HG03045 (cell line): ENCODE results near the gene SUOX.
A peak's percentile ranks its signal among the peaks of the same experiment; 100 is the strongest.
"Not testable (repeated sequence)": the region's sequence is repeated elsewhere in the genome, so short reads cannot be mapped to it uniquely, and the experiment has no call there.

Experiments used
- ATAC-seq: cut with Tn5 transposase; IDR thresholded peaks from one replicate; pipeline ENCODE4 v1.9.1; 2021; ENCODE audit warnings: mild to moderate bottlenecking, moderate library complexity; ENCODE audit not compliant: unreplicated experiment

Gene SUOX

GRCh38 chr12:56017181-56017580 is 20.1 kb downstream of the SUOX start:
- ATAC-seq, result no peak

GRCh38 chr12:56018356-56018755 is 21.3 kb downstream of the SUOX start:
- ATAC-seq, result no peak

DNA sequence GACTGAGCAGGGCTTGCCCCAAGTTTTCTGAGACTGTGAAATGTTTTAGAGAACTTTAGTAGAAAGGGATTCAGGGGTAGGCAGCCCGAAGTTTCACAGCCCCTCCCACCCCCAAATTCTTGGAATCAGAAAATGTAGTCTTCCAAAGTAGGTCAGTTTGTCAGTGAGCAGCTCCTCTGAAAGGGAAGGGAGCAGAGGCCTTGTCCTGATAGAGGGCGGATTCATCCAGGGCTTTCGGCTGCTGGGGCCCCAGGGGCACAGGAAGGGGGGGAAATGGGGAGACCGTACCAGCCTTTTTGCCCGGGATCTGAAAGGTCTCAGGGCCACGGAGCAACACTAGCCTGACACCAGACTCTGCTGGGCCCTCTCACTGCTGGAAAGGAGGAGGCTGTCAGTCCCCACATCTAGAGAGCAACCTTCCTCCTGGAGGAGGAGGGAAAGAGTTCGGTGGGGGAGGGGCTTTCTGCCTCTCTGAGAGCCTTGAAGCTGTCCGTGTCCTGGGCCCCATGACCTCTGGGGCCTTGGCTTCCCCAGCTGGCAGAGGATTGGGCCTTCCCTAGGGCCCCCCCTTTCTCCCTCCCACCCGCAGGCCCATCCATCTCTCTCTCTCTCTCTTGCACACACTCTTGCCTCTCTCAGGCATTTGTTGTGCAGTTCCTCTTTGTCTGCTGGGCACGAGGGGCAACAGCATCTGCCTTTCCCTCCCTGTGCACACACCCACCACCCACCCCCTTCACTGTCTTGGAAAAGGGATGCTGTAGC is 23.5 kb downstream of the SUOX start, which contains the start of gene IKZF4:
TSS of gene IKZF4 (plus strand) at position 621 of the 762 bp plus-strand sequence. CDS start 451 bp downstream, outside the sequence.
- ATAC-seq, result no peak

GRCh38 chr12:56021889-56022497 is 24.9 kb downstream of the SUOX start:
- ATAC-seq, result no peak

- ATAC-seq, result no peak
Measured at GRCh38 chr12:56028511-56029165, 31.6 kb downstream of the SUOX start.

DNA sequence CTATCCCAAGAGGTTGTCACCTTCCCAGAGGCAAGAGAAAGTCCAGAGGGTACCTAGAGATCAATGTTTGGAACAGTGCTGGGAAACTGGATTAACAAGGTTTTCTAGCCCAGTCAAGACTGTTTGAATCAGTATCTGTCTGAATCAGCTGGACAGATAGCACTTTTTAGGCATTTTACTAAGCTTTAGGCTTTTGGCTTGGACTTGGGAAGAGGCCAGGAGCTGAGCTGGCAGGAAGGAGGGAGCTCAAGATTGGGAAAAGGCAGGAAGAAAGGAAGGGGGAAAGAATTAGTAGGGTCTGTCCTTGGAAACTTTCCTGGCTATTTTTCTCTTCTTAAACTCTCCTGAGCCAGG is 32.1 kb downstream of the SUOX start:
- no peak for ATAC-seq

DNA sequence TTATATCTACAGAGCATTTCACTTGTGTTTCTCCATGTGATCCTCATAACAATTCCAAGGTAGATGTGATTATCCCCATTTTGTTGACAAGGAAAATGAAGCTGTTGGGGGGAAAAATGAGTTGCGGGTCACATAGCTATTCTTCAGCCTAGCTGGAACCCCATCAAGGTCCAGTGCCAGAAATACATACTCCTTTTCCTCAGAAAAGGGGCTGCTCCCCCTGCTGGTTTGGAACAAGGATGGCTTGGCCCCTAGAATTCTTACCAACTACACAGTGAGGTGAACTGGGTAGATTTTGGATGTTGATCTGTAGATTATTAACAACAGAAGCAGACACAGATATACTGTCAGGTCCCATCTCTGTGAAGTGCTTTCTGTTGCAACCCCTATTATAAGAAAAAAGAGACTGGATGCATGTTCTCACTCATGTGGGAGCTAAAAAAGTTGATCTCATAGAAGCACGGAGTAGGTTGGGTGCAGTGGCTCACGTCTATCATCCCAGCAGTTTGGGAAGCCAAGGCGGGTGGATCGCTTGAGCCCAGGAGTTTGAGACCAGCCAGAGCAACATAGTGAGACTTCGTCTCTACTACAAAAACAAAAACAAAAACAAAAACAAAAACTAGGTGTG is 32.7 kb downstream of the SUOX start:
- no peak for ATAC-seq

- ATAC-seq, result no peak
Measured at GRCh38 chr12:56031987-56032386, 34.9 kb downstream of the SUOX start.

GRCh38 chr12:56034586-56035332 is 37.7 kb downstream of the SUOX start:
- ATAC-seq, result no peak

DNA sequence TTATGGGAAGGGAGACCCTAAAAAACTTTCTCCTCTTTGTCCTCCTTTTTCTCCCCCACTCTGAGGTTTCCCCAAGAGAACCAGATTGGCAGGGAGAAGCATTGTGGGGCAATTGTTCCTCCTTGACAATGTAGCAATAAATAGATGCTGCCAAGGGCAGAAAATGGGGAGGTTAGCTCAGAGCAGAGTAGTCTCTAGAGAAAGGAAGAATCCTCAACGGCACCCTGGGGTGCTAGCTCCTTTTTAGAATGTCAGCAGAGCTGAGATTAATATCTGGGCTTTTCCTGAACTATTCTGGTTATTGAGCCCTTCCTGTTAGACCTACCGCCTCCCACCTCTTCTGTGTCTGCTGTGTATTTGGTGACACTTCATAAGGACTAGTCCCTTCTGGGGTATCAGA is 40.1 kb downstream of the SUOX start:
- ATAC-seq, result no peak

- ATAC-seq, result no peak
Measured at GRCh38 chr12:56038022-56038655, 41.1 kb downstream of the SUOX start.

DNA sequence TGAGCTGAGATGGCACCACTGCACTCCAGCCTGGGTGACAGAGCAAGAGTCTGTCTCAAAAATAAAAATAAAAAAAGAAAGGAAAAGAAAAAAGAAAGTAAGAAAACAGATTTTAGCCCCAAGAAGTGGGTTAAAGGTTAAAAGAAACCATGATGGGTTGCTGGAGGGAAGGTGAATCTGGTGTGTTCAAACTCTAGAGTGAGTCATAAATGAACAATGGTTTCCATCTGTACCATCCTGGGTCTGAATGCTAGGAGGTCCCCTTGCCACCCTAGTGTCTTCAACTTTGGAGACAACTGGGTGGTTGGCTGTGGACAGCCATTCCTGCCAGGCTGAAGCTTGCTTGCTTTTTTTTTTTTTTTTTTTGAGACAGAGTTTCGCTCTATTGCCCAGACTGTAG is 43.1 kb downstream of the SUOX start:
- no peak for ATAC-seq

GRCh38 chr12:56040963-56041551 is 44.0 kb downstream of the SUOX start:
- ATAC-seq, result no peak

DNA sequence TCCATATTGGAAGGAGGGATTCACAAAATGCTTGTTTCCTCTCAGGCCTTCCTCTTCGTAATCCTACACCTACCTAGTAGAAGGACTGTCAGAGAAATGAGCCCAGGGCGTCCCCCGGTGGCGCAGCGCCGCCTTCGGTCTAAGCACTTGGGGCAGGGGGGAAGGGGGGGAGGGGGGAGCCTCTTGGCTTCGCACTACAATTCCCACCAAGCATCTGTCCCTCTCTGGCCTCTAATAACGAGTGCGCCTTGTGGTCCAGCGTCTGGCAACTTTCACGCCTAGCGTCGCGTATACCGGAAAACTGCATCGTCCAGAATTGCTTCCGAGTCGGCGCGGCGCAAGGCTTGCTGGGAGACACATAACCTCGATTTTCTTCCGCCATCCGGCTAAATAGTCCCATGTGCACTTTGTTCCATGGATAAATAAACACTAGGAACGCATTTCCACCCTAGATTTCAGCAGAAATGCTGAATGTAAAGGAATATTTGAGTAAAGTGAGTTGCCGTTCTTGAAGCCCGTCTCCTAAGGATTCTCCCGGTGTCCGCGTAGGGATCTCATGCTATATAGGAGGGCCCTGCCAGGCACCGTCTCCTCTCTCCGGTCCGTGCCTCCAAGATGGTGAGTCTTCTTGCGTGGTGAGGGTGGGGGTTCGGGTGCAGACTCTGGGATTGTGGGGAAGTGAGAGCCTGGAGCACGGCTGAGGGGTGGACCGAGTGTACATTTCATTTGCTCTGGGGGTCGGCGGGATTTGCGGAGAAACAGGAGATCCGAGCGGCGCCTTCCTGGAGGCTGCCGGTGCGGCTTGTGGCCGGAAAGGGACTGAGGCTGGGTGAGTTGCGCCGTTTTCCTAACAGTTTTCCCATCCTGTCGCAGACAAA is 44.7 kb downstream of the SUOX start, which contains the start of gene RPS26:
TSS of gene RPS26 (plus strand) at position 367 of the 878 bp plus-strand sequence. CDS start at position 616, 249 bp downstream.
- peak; percentile 95 for ATAC-seq

- ATAC-seq, result not testable (repeated sequence)
Measured at GRCh38 chr12:56042430-56042813, 45.3 kb downstream of the SUOX start.

GRCh38 chr12:56042843-56043242 is 45.8 kb downstream of the SUOX start:
- no peak for ATAC-seq

DNA sequence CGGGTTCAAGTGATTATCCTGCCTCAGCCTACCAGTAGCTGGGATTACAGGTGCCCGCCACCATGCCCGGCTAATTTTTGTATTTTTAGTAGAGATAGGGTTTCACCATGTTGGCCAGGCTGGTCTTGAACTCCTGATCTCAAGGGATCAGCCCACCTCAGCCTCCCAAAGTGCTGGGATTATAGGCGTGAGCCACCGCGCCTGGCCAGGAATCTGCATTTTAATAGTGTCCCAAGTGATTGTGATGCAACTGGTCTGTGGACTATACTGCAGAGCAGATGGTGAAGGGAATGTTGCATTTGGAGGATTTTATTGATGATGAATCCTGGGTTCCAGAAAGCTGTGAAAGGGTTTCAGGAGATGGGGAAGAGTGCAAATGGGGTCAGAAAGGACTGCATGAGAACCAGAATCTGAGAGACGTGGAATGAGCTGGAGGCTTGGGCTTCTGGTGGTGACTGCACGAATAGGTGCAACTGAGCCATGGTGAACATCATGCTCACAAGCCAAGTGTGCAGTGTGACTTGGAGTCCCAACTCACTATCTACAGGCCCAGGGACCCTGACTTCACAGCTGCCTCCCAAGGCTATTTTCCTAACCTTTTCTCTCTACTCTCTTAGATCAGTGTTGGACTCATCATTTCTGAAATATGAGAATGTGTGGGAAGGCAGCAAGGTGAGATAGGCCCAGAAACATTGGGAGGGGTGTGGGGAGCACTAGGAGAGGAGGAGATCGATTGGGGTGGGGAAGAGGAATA is 49.1 kb downstream of the SUOX start:
- ATAC-seq, result no peak

DNA sequence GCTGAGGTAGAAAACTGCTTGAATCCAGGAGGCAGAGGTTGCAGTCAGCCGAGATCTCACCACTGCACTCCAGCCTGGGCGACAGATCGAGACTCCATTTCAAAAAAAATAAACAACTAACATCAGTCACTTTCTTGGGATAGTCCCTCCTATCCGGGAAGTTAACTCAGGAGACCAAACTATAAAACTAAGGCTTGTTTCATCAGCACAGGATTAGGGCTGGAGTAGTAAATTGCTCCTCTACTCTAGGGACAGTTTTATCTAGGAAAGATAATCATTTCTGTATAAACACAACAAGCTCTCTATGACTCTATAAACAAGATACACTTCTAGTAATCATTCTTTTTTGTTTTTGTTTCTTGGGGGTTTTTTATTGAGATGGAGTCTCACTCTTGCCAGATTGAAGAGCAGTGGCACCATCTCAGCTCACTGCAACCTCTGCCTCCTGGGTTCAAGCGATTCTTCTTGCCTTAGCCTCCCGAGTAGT is 56.4 kb downstream of the SUOX start:
- no peak for ATAC-seq
